Peyer's patch (tissue), 4 donors: Measurements from ENCODE around the gene ELL2. TPM values are rescaled to one million over a fixed set of nuclear protein-coding genes. Genes with fewer than 3 reads are reported as not detected.

Experiments
- DNase-seq, 3 donors: peaks; one replicate each; pipeline ENCODE4 v3.0.0-alpha.2; 2017 to 2019
- H3K27ac ChIP-seq, 4 donors: fragments of 200-600 bp; sonication (generic); one replicate each; pipeline ENCODE4 v1.5.1; 2016 to 2019
- H3K27me3 ChIP-seq, 2 donors: fragments of 200-600 bp; sonication (generic); one replicate each; pipeline ENCODE4 v1.5.1; 2019
- H3K36me3 ChIP-seq, 3 donors: fragments of 200-600 bp; sonication (generic); one replicate each; pipeline ENCODE4 v1.5.1; 2016 to 2019
- H3K4me1 ChIP-seq, 4 donors: fragments of 200-600 bp; sonication (generic); one replicate each; pipeline ENCODE4 v1.5.1; 2016 to 2019
- H3K4me3 ChIP-seq, 4 donors: fragments of 200-600 bp; sonication (generic); 1 replicate in 3 of 4; 2 replicates in 1 of 4; pipeline ENCODE4 v1.5.1; 2016 to 2019; ENCODE audit warnings: mild to moderate bottlenecking in 1 of 4
- H3K9me3 ChIP-seq, 4 donors: fragments of 200-600 bp; sonication (generic); one replicate each; pipeline ENCODE4 v1.5.1; 2016 to 2019; ENCODE audit warnings: mild to moderate bottlenecking in 1 of 4
- POLR2A ChIP-seq, 2 donors: fragments of 450-650 bp; IDR thresholded peaks; one replicate each; pipeline ENCODE4 v1.5.1; 2017; ENCODE audit warnings: antibody characterized with exemption in 2 of 2, mild to moderate bottlenecking in 2 of 2, moderate library complexity in 2 of 2
- total RNA-seq, 4 donors: library from RNA; depleted of rRNA; stranded (reverse); fragments of >200 nt; gene quantifications; one replicate each; pipeline ENCODE4 v1.1.0, GENCODE V29; 2016
- TF ChIP-seq, protein P1 (sequence below), 6 experiments: fragments of 450-650 bp in 4 of 6; fragments of 200-600 bp in 2 of 6; sonication (generic) in 1 of 6; IDR thresholded peaks; one replicate each; pipeline ENCODE4 v1.5.1; 2017 to 2019; ENCODE audit warnings: antibody characterized with exemption in 6 of 6, mild to moderate bottlenecking in 3 of 6, moderate library complexity in 1 of 6

Gene ELL2
- total RNA-seq, 4 donors from 2014 or later: 27.9 to 88.3 (median 38.7) TPM

DNA sequence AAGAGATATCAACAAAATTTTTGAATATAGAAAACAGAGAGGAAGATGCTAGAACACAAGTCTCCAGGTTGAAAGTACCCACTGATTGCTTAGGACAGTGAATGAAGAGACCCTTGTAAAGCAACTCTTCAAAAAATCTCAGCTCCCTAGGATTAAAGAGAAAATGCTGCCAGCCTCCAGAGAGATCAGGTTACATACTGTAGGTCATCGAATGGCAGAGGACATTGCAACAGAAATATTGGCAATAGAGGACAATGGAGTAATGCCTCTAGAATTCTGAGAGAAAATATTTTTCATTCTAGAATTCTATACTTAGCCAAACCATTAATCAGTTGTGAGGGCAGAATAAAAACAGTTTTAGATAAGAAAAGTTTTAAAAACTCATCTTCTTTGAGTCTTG, 43.1 kb upstream of the ELL2 start:
- H3K4me1 ChIP-seq: no peaks in the 10 kb centered on the region
- H3K27me3 ChIP-seq: no peaks in the 10 kb centered on the region
- no peaks in the 10 kb centered on the region for H3K36me3 ChIP-seq
- TF ChIP-seq, protein P1, sequence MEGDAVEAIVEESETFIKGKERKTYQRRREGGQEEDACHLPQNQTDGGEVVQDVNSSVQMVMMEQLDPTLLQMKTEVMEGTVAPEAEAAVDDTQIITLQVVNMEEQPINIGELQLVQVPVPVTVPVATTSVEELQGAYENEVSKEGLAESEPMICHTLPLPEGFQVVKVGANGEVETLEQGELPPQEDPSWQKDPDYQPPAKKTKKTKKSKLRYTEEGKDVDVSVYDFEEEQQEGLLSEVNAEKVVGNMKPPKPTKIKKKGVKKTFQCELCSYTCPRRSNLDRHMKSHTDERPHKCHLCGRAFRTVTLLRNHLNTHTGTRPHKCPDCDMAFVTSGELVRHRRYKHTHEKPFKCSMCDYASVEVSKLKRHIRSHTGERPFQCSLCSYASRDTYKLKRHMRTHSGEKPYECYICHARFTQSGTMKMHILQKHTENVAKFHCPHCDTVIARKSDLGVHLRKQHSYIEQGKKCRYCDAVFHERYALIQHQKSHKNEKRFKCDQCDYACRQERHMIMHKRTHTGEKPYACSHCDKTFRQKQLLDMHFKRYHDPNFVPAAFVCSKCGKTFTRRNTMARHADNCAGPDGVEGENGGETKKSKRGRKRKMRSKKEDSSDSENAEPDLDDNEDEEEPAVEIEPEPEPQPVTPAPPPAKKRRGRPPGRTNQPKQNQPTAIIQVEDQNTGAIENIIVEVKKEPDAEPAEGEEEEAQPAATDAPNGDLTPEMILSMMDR (IDR thresholded peaks at IDR 0.05): no peak
- no peak for TF ChIP-seq POLR2A (IDR thresholded peaks at IDR 0.05)
- H3K9me3 ChIP-seq: no peaks in the 10 kb centered on the region
- no peak overlapping the region for H3K4me3 ChIP-seq
- DNase-seq: no peak
- H3K27ac ChIP-seq: no peak overlapping the region

DNA sequence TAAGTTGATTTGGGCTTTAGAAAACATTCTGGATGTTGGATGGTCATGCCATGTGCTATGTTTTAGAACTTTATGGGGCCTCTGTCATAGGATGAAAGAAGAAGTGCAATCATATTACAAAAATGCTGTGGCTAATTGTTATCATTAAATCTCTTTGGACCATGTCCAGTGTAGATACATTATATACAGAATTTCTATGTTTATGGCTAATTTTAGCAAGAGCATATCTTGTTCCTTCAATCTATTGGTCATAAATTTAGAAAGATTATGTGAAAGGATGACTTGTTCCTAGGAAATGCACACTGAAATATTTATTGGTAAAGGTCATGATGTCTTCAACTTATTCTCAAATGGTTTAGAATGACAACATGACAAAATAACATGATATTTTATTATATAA, 42.4 kb upstream of the ELL2 start:
- H3K4me1 ChIP-seq: no peaks in the 10 kb centered on the region
- H3K27ac ChIP-seq: no peak overlapping the region
- no peak overlapping the region for H3K4me3 ChIP-seq
- DNase-seq: no peak
- TF ChIP-seq, protein P1 (IDR thresholded peaks at IDR 0.05): no peak
- H3K27me3 ChIP-seq: no peaks in the 10 kb centered on the region
- H3K9me3 ChIP-seq: no peaks in the 10 kb centered on the region
- H3K36me3 ChIP-seq: no peaks in the 10 kb centered on the region

DNA sequence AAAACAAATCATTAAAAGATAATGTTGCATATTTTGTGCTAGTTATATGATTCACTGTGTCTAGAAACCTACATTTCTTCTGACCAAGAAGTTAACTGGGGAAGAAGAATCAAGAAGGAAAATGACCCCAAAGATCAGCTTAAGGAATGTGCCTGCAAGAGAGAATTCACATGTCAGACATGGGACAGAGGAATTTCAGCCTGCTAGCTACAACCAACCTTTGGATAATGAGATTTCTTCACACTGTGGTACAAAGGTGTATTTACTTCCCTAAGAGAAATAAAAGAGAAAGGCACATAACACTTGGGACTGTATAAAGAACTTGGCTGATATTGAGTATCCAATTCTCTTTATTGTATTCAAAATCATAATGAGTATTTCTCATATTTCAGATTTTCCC, 39.6 kb upstream of the ELL2 start:
- TF ChIP-seq, protein P1 (IDR thresholded peaks at IDR 0.05): no peak
- no peak for TF ChIP-seq POLR2A (IDR thresholded peaks at IDR 0.05)
- no peak for DNase-seq
- H3K27ac ChIP-seq: no peak overlapping the region

DNA sequence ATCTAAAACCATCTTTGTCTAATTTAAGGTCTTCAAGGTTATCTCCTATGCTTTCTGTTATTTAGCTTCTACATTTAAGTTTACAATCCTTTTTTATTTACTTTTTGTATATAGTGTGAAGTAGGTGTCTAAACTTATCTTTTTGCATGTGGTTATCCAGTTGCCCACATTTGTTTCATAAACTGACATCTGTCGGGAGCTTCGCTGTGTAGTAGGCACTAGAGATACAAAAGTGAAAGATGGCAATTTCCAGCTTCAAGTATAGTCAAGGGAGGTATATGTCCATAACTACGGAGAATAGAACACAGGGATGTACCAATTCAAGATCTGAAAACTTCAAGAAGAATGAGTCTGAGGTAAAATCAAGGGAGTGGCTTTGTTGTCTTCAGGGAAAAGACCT, 38.7 kb upstream of the ELL2 start:
- Histone ChIP-seq H3K27ac (no peak overlapping the region), H3K4me1 (no peaks in the 10 kb centered on the region), H3K4me3 (no peak overlapping the region), H3K9me3 (no peaks in the 10 kb centered on the region), H3K27me3 (no peaks in the 10 kb centered on the region), H3K36me3 (no peaks in the 10 kb centered on the region)
- TF ChIP-seq POLR2A (IDR thresholded peaks at IDR 0.05): no peak
- TF ChIP-seq, protein P1 (IDR thresholded peaks at IDR 0.05): no peak
- no peak for DNase-seq

More for the DNA sequence above, 39.6 kb upstream of the ELL2 start:
- H3K27me3 ChIP-seq: no peaks in the 10 kb centered on the region
- no peaks in the 10 kb centered on the region for H3K36me3 ChIP-seq
- H3K4me3 ChIP-seq: no peak overlapping the region
- H3K9me3 ChIP-seq: no peaks in the 10 kb centered on the region
- H3K4me1 ChIP-seq: no peaks in the 10 kb centered on the region

DNA sequence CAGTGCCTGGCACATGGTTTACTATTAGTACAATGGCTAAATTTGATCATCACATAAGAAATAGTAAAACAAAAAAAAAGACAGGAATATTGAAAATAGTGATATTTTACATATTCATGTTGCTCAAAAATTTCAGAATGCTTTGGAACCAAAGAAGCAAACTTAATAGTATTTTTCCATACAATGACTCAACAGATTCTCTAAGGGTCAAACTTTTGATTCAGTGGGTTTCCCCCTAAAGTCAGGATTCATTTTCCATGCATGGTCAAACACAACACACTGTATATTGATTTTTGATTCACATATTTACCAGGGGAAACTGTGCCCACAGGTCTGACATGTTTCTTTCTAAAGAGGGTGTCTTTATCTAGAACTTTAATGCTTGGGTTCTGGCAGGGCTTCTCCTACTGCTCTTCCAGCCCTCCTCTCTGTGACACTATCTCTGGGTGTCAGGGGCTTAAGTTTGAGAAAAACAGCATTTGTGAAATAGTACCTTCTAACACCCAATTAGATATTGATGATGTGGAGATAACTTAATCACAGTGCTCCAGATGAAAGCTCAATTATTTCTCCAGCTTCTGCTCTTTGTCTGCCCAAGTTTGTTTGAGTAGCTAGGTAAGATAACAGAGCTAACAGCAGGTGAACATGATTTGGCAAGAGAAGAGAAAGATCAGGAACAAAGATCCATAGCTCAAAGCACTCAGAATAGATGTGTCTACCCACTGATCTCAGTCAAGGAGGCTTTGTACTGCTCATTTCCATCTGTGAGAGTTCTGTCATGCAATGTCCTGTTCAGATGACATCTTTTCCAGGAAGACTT, 35.5 kb upstream of the ELL2 start:
- Histone ChIP-seq H3K4me1 (no peaks in the 10 kb centered on the region), H3K27me3 (no peaks in the 10 kb centered on the region), H3K27ac (no peak overlapping the region), H3K36me3 (no peaks in the 10 kb centered on the region), H3K9me3 (no peaks in the 10 kb centered on the region), H3K4me3 (no peak overlapping the region)
- no peak for DNase-seq
- TF ChIP-seq, protein P1 (IDR thresholded peaks at IDR 0.05): no peak
- TF ChIP-seq POLR2A (IDR thresholded peaks at IDR 0.05): no peak
